ENCODE measurements around the gene RAB13. TPM values are rescaled to one million over a fixed set of nuclear protein-coding genes. Genes with fewer than 3 reads are reported as not detected.
"Not testable (repeated sequence)": the region's sequence is repeated elsewhere in the genome, so short reads cannot be mapped to it uniquely, and the experiment has no call there.

The RAB13 gene
- polyA plus RNA-seq, 1 donor: 151 TPM

GRCh38 chr1:153979091-153979490, 7.0 kb downstream of the RAB13 start:
- not testable (repeated sequence) for DNase-seq

- DNase-seq: no peak
Observed at GRCh38 chr1:153978274-153978909, 7.7 kb downstream of the RAB13 start.

- peak; percentile 87 for DNase-seq
Observed at GRCh38 chr1:153977250-153978240, 8.6 kb downstream of the RAB13 start, which contains the start of gene JTB. Gene JTB, minus strand, starts transcription at chr1:153977674. Its CDS starts 422 bp downstream, at chr1:153977252.

GRCh38 chr1:153976819-153977249, 9.3 kb downstream of the RAB13 start:
- DNase-seq: no peak

GRCh38 chr1:153973525-153973924, 12.6 kb downstream of the RAB13 start:
- no peak for DNase-seq

GRCh38 chr1:153973071-153973470, 13.1 kb downstream of the RAB13 start:
- no peak for DNase-seq

- no peak for DNase-seq
Observed at GRCh38 chr1:153970346-153970745, 15.8 kb downstream of the RAB13 start.

GRCh38 chr1:153968972-153969371, 17.2 kb downstream of the RAB13 start:
- DNase-seq: no peak

- no peak for DNase-seq
Observed at GRCh38 chr1:153968408-153968807, 17.7 kb downstream of the RAB13 start.

GRCh38 chr1:153968000-153968363, 18.2 kb downstream of the RAB13 start:
- no peak for DNase-seq

GRCh38 chr1:153967107-153967999, 18.8 kb downstream of the RAB13 start, which contains the start of gene CREB3L4:
Gene CREB3L4, plus strand, starts transcription at chr1:153967902. Its CDS starts 624 bp downstream, at chr1:153968526.
- DNase-seq: peak; percentile 96

GRCh38 chr1:153963850-153964331, 22.2 kb downstream of the RAB13 start:
- DNase-seq: no peak

GRCh38 chr1:153963030-153963849, 22.9 kb downstream of the RAB13 start, which contains the start of gene SLC39A1:
Gene SLC39A1, minus strand, starts transcription at chr1:153963537. Its CDS starts 822 bp downstream, at chr1:153962715.
- DNase-seq: peak; percentile 99

- DNase-seq: no peak
Observed at GRCh38 chr1:153962088-153963029, 23.8 kb downstream of the RAB13 start.

- DNase-seq: no peak
Observed at GRCh38 chr1:153961421-153961820, 24.7 kb downstream of the RAB13 start.

GRCh38 chr1:153960206-153960605, 25.9 kb downstream of the RAB13 start:
- DNase-seq: no peak

GRCh38 chr1:153959454-153959853, 26.7 kb downstream of the RAB13 start:
- DNase-seq: no peak

GRCh38 chr1:153958961-153959260, 27.2 kb downstream of the RAB13 start:
- no peak for DNase-seq

GRCh38 chr1:153958111-153958960, 27.8 kb downstream of the RAB13 start, which contains the start of gene CRTC2:
Gene CRTC2, minus strand, starts transcription at chr1:153958612. Its CDS starts 115 bp downstream, at chr1:153958497.
- peak; percentile 99 for DNase-seq

Data from left kidney (tissue), 2 donors.